GM12864 (cell line): ENCODE measurements around the gene RIC8B.

Experiments
- DNase-seq: peaks from one replicate; pipeline ENCODE4 v3.0.0-alpha.2; 2011; ENCODE audit warnings: low read depth
- H3K4me3 ChIP-seq: 2 replicates; pipeline ENCODE4 v1.5.1; 2011; ENCODE audit warnings: mild to moderate bottlenecking, low read depth, low read length, control low read depth
- TF ChIP-seq, protein P1 (sequence below): IDR thresholded peaks from 2 replicates; pipeline ENCODE4 v1.5.1; 2011; ENCODE audit warnings: low read depth, mild to moderate bottlenecking, moderate library complexity, low read length, control low read depth, inconsistent platforms; ENCODE audit errors: missing control alignments

RIC8B gene

DNA sequence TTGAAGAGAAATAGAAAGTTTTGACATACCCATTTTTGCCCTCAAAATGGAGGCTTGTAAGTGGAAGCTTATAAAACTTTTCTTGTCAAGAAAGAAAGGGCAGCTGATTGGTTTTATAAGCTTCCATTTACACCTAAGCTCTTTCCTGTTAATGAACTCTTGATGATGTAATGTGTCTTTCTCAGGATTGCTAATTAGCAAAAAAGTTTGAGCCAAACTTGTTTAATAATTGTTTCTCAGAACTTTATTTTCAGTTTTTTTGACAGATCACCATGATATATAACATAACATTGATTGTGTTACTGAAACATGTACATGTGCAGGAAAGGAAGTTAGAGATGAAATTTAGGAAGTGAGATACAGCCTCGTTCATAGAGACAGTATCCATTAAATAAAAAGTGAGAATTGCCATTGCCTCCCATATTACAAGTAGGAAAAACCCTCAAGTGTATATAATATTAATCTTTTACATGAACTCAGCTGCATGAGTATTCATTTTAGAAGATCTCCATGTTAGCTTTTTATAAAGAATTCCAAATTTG, 26.8 kb downstream of the RIC8B start:
- DNase-seq, result no peak
- TF ChIP-seq, protein P1, sequence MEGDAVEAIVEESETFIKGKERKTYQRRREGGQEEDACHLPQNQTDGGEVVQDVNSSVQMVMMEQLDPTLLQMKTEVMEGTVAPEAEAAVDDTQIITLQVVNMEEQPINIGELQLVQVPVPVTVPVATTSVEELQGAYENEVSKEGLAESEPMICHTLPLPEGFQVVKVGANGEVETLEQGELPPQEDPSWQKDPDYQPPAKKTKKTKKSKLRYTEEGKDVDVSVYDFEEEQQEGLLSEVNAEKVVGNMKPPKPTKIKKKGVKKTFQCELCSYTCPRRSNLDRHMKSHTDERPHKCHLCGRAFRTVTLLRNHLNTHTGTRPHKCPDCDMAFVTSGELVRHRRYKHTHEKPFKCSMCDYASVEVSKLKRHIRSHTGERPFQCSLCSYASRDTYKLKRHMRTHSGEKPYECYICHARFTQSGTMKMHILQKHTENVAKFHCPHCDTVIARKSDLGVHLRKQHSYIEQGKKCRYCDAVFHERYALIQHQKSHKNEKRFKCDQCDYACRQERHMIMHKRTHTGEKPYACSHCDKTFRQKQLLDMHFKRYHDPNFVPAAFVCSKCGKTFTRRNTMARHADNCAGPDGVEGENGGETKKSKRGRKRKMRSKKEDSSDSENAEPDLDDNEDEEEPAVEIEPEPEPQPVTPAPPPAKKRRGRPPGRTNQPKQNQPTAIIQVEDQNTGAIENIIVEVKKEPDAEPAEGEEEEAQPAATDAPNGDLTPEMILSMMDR, result no peak
- H3K4me3 ChIP-seq, result no peak overlapping the region

DNA sequence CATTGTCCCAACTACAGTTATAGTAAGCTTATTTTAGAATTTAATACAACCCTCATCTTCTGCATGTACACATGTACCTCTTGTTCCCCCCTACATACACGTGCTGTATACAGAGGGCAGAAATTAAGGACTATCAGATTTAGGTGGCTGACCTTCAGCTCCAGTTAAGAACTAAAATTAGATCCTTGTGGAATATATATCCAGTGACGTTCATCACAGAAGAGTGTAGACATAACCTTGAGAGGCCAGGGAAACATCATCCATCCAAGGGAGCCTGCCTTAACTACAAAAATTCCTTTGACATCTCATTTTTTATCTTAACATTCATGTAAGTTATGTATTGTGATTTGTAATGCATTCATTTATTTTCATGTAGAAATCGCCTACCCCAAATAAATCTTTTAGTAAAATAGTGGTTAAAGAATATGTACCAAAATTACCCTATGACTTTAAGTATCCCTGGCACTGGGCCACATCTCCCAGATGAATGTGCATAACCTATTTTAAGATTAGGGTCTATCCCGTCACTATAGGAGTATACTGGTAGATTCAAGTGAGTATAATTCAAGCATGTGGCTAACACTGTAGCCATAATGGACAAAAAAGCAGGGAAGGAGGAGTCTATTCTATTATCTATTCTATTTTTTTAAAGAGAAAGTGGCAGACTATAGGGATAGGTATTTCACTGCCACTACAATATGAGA, 27.5 kb downstream of the RIC8B start:
- no peak overlapping the region for H3K4me3 ChIP-seq
- no peak for DNase-seq
- TF ChIP-seq, protein P1, result no peak

DNA sequence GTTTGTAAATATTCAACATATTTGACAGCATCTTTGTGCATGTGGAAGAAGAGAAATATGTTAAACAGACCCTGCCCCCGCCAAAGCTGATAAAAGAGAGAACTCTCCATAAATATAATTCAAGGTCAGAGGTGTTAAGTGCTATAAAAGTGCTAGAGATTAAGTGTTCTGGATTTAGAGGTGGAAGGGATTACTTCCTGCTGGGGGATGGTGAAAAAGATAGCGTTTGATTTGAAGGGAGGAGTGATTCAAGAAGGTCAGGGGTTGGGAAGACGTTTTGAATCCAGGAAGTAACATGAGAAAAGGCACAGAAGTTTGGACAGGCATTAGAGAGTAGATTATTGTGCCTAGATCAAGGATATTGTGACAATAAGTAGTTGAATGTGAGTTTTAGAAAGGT, 30.2 kb downstream of the RIC8B start:
- TF ChIP-seq, protein P1, result no peak
- H3K4me3 ChIP-seq, result no peak overlapping the region
- DNase-seq, result no peak

DNA sequence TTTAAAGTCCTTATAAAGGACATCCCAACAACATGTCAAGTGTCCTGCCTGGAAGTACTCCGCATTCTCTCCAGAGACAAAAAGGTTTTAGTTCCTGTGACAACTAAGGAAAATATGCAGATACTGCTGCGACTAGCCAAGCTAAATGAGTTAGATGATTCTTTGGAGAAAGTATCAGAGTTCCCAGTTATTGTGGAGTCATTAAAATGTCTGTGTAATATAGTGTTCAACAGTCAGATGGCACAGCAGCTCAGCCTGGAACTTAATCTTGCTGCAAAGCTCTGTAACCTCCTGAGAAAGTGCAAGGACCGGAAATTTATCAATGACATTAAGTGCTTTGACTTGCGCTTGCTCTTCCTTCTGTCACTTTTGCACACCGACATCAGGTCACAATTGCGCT, 40.2 kb downstream of the RIC8B start:
- TF ChIP-seq, protein P1, result no peak
- no peak for DNase-seq
- no peak overlapping the region for H3K4me3 ChIP-seq

DNA sequence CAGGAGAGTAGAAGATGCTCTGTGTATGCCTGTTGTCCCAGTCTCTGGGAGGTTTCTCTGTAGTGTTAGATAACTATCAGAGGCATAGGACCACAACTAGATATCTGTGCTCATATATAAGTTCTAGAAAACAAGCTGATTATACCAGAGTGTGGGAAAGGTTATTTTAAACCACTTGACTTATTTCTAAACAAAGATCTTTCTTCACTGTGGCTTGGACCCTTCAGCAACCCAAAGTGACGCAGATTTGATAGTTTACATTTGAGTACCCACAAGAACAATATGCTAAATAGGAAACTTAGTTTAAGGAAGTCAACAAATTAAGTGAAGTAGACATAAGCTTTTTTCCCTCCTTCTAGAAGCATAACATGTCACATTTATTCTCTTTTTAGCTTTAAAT, 41.3 kb downstream of the RIC8B start:
- no peak for DNase-seq
- no peak overlapping the region for H3K4me3 ChIP-seq
- TF ChIP-seq, protein P1, result no peak

DNA sequence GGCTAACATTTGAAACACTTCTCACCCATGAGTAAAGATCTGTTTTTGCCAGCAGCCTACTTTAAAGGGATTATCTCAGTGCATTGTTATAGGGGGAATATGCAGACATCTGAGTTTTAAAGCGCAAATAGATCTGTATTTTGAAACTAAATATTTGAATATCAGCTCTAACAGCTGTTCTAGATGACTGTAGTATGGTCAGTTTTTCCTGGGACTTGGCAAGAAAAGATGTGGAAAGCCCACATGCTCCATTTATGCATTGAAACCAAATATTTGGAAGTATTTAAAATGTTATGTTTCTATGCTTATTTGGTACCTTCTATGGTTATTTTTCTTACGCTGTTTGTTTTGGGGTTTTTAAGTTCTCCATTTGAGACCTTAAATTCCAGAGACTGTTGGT, 41.7 kb downstream of the RIC8B start:
- no peak overlapping the region for H3K4me3 ChIP-seq
- TF ChIP-seq, protein P1, result no peak
- no peak for DNase-seq

DNA sequence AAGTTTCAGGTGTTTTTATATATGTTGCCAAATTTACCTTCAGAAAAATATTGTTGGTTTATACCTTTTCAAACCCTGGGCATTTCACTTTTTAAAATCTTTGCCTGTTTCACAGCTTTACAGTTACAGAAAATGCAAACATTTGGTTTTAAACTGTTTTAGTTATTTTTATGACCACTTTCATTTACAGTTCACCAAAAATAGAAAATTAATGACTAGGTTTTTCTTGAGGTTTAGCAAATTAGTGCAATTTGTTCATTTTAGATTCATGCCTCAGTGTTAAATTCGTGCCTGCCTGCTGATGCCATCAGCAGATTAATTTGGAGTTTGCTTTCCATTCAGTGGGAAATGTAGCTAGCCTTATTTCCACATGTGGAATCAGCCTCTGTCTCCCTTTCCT, 45.5 kb downstream of the RIC8B start:
- DNase-seq, result no peak
- TF ChIP-seq, protein P1, result no peak

More for the DNA sequence above, 45.5 kb downstream of the RIC8B start:
- no peak overlapping the region for H3K4me3 ChIP-seq
